ENCODE data around the gene TLK1.
"Not testable (repeated sequence)": the region's sequence is repeated elsewhere in the genome, so short reads cannot be mapped to it uniquely, and the experiment has no call there.

The TLK1 gene

DNA sequence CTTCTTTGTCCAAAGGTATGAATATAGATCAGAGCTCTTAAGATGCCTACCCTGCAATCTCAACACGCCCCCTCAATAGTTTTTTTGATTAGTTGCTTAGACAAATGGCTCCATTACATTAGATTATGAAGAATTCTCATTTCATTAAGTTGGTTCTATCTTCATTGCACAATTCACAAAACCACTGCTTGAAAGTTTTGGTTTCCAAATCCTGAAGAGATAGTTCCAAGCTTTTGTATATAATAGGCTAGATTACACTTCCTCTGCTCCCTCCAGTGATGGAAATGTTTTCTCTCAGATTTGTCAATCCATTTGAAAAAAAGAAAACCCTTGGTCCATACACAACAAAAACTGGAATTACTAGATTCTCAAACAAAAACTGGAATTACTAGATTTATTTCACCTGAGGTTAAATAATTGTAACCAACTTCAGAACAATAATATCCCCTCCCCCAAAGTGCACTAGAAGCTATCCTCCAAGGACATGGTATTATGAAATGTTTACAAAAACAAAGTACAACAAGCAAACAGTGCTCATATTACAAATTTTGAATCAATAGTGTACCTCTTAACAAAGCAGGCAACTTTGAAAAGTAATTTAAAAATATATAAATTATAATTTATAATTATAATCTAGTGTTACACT lies 6.8 kb upstream of the TLK1 start:
- DNase-seq: no peak

DNA sequence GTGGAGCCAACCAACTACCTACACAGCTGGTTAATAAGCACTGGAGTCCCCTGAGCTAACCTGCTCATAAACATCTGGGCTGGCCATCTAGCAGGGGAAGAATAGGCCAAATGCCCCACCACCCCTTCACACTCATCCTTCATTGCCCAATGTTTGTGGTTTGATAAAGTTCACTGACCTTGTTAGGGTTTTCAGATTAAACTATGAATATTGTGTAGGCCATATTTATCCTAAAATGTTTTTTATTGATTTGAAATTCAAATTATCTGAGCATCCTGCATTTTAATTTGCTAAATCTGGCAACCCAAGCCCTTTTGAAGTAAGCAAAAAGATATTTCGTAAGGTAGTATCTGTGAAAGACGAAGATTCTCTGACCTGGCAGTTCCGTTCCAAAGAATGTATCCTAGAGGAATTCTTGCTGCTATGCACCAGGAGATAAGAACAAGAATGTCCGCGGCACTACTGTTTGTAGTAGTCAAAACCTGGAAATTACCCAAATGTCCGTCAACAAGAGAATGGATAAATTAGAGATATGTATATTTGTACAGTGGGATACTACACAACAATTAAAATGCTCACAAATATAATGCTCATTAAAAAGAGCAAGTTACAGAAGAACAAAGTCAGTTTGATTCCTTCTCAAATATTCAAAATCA lies 5.8 kb upstream of the TLK1 start:
- DNase-seq: no peak

DNA sequence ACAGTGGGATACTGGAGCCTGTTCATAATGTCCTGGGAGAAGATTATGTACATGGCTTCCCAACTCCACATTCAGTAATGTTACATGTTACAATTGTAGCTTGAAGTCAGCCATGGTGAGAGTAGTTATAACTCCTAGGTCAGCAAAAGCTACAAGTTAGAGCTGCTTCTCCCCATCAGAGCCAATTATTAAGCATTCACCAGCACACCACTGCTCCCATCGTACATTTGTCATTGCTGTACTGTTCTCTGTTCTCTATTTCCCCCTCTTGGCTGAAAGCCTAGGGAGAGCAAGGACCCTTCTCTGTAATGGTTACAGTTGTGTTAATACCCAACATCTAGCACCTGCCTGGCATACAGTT lies 5.3 kb upstream of the TLK1 start:
- DNase-seq: no peak

DNA sequence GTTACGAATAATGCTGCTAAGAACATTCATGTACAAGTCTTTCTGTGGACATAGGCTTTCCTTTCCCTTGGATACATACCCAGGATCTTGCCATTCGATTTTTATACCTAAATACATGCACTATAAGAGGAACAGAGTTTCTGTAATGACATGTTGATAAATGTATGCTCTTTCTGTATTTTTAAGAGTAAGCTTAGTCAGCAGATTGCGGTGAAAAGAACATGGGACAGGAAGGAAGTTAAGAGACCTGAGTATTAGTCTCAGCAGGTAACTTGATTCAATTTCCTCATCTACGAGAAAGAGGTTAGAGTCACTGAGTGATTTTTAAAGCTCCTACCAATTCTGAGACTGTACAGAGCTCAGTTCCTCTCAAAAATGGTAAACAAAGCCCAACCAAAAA lies 2.6 kb upstream of the TLK1 start:
- no peak for DNase-seq

DNA sequence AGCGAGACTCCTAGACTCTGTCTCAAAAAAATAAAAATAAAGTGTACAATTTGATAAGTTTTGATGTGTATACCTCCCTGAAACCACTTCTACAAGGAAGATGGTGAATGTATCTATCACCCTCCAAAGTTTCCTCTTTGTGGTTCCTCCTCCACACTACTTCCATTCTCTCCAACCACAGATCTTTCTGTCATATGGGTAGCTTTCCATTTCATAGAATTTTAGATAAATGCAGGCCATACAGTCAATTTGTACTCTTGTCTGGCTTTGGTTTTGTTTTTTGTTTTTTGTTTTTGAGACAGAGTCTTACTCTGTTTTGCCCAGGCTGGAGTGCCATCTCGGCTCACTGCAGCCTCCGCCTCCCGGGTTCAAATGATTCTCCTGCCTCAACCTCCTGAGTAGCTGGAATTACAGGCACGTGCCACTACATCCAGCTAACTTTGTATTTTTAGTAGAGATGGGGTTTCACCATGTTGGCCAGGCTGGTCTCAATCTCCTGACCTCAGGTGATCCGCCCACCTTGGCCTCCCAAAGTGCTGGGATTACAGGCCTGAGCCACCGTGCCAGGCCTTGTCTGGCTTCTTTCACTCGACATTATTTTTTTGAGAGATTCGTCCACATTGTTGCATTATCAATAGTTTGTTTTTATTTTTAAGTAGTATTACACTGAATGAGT lies 2.0 kb upstream of the TLK1 start:
- DNase-seq: not testable (repeated sequence)

DNA sequence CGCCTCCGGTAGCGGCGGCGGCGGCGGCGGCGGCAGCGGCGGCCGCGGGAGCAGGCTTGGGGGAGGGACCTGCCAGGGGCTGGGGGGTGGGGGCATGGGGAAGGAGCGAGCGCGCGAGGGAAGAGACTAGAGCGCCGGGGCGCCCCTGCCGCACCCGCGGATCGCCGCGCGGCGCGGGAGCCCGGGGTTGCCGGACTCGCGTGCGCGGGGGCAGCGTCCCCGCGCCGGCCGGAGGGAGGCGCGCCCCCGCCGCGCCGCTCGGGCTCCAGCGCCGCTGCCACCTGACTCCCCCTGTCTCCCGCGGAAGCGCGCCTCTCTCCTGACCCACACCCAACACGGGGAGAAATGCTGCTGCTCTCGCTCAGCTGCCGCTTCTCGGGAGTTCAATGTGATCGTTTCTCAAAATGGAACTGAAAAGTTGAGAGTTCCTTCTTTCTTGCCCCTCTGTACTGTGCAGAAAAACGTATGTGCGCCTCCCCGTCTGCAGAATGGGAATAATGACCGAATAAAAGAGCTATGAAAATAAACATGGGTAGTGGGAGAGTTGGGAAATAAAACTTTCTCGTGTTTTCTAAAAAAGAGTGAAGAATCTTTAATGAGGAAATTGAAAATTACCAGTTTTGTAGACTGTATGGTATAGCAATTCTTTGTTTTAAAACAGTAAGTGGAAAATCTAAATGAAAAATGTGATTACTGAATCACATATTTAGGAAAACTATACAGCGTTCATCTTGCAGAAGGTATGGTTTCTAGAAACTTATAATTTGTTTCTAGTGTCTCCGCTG lies 455 bp upstream of the TLK1 start:
- DNase-seq: peak; percentile 61 to 93

DNA sequence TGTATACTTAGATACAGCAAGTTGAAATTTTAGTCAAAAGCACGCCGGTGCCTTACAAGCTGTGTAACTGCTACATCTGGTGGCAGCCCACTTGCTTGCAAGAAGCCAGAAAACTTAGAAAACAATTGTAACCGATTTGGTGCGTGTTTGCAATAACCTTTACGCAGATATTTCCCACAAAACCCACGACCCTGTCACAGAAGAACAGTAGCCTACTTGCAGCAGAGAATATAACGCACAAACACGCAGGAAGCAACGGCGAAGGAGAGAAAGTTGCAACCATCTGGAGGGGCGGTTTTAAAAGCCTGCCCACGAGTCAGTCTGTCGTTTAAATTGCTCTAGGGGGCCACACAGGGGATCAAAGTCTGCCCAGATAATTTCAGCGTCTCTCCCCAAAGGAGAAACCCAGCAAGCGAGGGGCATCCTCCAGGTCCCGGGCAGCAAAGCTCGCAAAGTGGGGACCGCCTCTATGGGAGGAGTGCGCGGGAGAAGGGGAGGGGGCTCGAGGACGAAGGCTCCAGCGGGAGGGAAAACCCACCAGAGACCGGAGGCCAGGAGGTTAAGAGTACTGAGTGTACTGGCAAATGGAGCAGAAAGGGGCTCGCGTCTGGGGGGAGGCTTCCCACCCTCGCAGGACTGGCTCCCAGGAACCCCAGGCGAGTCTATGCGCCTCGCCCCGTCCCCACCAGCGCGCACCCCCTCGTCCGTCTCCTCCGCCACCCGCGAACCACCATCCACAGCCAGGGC lies 1.1 kb downstream of the TLK1 start:
- DNase-seq: peak; percentile 45 to 79

DNA sequence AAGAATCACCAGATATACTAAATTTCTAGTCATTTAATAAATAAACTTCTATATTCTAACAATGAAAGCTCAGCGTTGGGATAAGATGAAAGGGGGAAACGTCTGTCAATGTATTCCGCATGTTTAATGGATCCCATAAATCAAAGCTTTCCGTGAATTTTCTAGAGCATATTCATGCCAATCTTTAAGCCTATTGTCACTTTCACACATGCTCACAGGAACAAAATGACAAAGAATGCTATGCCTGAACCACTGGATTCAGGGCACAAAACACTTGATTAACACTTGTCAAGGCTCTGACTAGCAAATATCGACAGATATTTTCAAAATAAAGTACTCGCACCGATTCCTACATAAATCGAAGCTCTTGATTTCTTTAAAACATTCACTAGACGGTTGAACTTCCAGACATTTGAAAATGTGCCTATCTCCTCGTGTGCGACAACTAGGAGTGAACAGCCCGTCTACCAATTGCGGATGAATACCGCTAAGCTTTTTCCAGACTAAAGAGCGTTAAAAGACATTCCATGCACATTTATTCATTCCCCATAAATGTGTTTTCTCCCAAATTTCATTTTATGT lies 1.8 kb downstream of the TLK1 start:
- DNase-seq: peak; percentile 45 to 66

DNA sequence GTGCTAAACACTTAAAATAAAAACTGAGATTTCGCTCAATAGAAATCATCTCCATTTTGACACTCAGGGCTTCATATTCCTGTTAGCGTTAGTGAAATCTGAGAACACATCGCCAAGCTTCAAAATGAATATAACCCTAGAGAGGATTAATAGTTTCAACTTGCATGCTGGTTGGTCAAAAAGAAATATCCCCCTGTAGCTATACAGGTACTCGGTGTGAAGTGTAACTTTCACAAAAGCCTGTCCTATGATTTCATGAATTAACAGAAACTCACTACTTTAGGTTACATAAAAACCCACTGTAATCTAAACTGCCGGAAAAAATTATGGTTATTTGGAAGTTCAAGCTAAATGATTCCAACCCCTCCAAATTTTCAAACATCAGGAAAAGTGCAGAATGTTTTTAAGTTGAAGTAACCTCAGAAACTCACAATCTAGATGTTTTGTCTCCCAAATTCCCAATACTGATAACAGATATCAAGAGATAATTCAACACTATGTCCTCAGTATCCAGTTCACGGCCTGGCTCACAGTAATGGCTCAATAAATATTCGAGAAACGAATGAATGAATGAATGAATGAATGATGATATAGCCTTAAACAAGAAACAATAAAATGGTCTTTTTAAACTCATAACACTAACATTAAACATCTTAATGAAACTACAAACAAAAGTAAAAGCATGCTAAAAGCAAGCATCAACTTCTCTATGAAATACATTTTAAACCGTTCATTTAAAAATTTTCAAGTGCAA lies 2.5 kb downstream of the TLK1 start:
- DNase-seq: peak in 1 of 2 experiments; percentile 37

DNA sequence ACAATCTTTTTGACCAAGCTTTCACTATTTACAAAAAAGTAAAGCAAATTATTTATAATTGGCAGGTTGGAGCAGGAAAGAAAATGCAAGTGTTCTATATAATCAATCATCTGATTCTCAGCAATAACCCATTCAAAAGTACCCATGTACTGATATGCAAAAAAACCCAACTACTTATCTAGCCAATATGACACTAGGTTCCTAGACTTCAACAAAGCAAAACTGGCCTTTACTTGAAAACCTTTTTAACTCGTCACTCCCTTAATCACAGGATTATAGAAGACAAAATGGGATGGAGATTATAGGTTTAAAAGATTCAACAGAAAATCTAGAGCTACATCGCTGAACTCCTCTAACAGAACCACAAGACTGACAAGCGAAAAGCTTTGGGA lies 3.6 kb downstream of the TLK1 start:
- no peak for DNase-seq

DNA sequence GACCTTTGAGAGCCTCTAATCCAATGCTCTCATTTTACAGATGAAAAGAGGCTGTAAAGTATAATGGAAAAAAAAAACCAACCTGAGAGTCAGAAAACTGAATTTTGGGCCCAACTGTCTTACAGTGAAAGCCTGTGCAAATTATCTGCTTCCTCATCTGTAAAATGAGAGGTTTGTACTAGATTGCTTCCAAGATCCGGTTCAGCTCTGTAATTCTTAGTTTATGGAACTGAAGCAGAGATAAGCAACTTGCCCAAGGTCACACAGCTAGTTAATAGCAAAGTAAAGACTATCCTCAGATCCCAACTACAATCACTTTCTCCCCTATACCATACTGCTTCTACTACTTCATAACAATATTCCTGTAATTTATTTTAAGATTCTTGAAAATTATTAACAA lies 6.3 kb downstream of the TLK1 start:
- no peak for DNase-seq

DNA sequence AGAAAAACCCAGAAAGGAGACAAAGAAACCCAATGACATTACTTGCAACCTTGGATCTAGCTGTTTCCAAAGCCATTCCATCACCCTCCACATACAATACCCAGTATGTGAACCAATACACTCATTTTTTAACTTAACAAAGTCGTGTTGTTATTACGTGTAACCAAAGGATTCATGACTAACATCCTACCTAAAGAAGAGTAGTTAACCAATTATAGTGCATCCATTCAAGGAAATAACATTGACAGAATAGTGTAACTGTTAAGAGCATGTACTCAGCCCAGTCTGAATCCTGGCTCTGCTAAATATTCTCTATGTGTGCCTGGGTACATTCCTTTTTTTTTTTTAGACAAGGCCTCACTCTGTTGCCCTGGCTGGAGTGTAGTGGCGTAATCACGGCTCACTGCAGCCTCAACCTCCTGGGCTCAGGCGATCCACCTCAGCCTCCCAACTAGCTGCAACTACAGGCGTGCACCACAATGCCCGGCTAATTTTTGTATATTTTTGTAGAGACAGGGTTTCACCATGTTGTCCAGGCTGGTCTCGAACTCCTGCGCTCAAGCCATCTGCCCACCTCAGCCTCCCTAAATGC lies 9.9 kb downstream of the TLK1 start:
- no peak for DNase-seq

DNA sequence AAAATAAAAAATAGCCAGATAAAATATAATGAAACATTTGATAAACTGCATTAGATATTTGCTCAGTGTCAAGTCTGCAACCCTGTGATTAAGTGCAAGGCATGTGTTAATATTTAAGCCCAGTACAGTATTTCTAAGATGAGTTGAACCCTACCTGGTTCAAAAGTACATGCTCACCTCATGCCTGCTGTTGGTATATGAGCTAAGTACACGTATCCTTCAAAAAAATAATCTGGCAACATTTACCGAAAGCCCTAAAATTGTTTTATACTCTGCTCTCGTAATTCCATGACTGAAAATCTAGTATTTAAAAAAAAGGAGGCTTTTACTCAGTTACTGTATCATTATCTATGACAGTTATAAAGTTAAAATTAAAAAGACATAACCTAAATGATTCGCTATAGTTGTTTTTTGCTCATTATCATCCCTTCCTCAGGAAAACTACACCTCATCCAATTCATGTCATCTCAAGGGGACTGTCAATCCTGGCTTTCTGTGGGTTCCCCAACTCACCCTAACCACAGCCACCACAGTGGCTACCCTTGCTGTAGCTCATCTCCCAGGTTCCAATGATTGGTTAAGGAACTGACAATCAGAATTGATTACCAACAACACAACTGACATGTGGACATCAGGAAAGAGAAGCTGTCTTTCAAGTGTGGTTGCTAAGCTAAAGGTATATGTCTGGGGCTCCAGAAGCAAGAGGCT lies 10.6 kb downstream of the TLK1 start:
- DNase-seq: no peak

DNA sequence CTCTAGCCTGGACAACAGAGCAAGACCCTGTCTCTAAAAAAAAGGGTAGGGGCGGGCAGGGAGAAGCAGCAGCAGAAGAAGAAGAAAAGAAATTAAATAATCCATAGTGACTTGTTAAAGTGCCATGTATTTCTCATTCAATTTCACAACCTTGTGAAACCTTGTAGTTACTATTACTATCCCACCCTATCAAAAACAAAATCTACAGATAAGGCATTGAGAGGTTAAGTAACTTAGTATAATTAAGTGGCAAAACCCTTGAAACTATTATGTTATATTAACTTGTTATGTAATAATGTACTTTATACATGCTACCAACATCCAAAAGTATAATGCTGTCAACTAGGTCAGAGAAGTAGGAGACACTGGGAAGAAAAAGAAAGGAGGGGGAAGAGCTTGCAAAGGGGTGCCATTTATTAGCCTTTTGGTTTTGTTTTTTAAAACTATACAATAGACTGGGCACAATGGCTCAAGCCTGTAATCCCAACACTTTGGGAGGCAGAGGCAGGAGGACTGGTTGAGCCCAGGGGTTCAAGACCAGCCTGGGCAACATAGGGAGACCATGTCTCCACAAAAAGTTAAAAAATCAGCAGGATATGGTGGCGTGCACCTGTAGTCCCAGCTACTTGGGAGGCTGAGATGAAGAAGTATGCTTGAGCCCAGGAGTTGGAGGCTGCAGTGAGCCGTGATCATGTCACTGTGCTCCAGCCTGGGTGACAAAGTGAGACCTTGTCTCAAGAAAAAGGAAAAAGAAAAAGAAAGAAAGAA lies 11.3 kb downstream of the TLK1 start:
- no peak for DNase-seq

DNA sequence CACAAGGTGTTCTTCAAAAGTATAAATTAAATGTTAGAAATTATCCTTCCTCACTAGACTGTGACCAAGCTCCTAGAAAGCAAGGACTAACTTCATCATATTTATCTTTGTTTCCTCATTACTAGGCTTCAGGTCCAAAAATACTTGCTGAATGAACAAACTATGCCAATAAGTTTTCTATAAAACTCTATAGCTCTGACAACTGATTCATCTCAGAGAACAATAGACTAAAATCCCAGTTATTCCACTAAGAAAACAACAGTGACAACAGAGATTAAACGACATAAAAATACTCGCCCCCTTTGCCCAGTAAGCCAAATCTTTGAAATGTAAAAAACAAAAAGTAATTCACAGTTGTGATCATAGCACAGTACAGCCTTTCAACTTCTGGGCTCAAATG lies 13.6 kb downstream of the TLK1 start:
- no peak for DNase-seq

DNA sequence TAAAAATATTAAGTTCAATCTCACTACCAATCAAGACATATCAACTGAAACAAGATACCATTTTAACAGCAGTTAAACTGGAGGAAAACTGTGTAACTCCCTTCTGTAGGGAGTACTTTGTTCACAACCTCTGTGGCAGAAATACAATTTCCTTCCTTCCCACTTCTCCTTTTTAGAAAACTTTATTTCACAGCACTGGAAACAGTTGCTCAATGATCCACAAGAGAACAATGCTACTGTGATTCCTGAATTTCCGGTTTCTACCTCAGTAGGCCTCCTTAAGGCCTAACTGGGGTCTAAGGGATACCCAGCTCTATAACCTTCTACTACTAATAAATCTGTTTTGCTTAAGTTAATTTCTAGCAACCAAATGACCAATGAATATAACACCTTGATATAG lies 14.1 kb downstream of the TLK1 start:
- no peak for DNase-seq

DNA sequence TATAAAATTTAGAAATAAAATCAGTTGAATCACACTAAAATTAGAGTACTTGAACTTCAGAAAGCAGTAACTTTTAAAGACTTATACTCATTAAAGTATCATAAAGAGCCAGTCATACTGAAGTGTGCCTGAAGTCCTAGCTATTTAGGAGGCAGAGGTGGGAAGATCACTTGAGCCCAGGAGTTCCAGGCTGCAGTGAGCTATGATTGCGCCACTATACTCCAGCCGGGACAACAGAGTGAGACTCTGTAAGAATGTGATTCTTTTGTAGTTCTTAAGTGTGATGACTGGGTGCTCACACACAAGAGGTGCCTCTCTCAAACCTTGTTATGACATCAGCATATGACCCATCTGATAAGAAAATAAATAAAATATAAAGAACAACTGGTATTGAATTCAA lies 14.6 kb downstream of the TLK1 start:
- no peak for DNase-seq

DNA sequence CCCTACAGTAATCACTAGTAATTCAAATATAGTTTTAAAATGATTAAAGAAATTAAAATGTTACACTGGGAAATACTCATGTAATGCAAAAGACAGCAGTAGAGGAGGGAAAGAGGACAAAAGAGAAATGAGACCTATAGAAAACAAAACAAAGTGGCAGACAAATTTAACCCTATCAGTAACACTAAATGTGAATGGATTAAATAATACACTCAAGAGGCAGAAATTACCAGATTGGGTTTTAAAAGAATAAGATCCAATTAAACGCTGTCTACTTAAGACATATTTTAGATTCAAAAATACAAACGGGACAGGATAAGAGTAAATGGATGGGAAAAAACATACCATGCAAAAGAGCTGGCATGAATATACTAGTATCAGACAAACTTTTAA lies 17.0 kb downstream of the TLK1 start:
- no peak for DNase-seq

DNA sequence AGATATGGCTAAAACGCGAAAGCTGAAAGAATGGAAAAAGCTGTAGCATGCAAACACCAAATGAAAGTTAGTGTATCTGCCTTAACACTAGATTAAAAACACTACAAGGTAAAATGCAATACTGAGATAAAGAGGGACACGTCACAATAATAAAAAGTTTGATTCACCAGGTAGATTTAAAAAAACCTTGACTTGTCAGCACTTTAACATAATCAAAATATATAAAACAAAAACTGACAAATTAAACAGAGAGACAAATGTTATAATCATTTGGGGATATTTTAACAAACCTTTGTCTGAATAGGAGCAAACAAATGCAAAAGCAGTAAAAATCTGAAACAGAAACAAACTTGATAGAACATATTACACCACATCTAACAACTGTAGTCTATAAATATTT lies 18.3 kb downstream of the TLK1 start:
- no peak for DNase-seq

DNA sequence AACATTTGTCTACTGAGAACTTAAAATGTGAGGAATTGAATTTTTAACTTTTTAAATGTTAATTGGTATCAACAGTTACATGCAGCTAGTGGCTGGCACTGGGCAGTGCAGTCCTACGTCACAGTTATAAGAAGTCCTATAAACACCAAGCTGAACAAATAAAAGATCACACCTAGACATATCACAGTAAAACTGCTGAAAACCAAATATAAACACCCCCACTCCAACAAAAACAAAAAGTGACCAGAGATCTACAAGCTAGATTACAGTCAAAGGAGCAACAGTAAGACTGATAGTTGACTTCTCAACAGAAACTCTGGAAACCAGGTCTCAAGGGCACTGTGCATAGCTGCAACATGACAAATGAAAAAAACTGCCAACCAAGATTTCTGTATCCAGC lies 19.4 kb downstream of the TLK1 start:
- no peak for DNase-seq

Data from NCI-H526 (cell line).